SK-N-SH treated with all-trans-retinoic acid at 6 μM for 48 hours (cell line): Measurements from ENCODE around the gene FGB.

Experiments
- ATAC-seq: fragments of 200-7000 bp; cut with Tn5 transposase; 3 replicates; pipeline ENCODE4 v1.9.1; 2020; ENCODE audit warnings: mild to moderate bottlenecking, moderate library complexity
- BACH2 ChIP-seq: fragments of 250-450 bp; sonication (Bioruptor Pico); IDR thresholded peaks from 2 replicates; pipeline ENCODE4 v1.9.0; 2021; ENCODE audit warnings: mild to moderate bottlenecking, borderline replicate concordance
- CSDC2 ChIP-seq: fragments of 250-450 bp; sonication (Bioruptor Pico); IDR thresholded peaks from 2 replicates; pipeline ENCODE4 v1.5.0; 2020; ENCODE audit warnings: mild to moderate bottlenecking, moderate library complexity
- ESRRG ChIP-seq: fragments of 250-450 bp; sonication (Bioruptor Pico); IDR thresholded peaks from 2 replicates; pipeline ENCODE4 v1.6.1; 2021; ENCODE audit warnings: mild to moderate bottlenecking
- GLIS3 ChIP-seq: fragments of 250-450 bp; sonication (Bioruptor Pico); IDR thresholded peaks from 2 replicates; pipeline ENCODE4 v1.5.0; 2020; ENCODE audit warnings: mild to moderate bottlenecking, moderate library complexity
- ISL1 ChIP-seq: fragments of 250-450 bp; sonication (Bioruptor Pico); IDR thresholded peaks from 2 replicates; pipeline ENCODE4 v2.1.2; 2022; ENCODE audit warnings: mild to moderate bottlenecking, moderate library complexity
- PPARA ChIP-seq: fragments of 250-450 bp; sonication (Bioruptor Pico); IDR thresholded peaks from 2 replicates; pipeline ENCODE4 v1.5.0; 2020; ENCODE audit warnings: mild to moderate bottlenecking, borderline replicate concordance
- SNAI2 ChIP-seq: fragments of 250-450 bp; sonication (Bioruptor Pico); IDR thresholded peaks from 2 replicates; pipeline ENCODE4 v1.5.0; 2020; ENCODE audit warnings: mild to moderate bottlenecking, moderate library complexity
- TCF4 ChIP-seq: fragments of 250-450 bp; sonication (Bioruptor Pico); IDR thresholded peaks from 2 replicates; pipeline ENCODE4 v1.8.0; 2021; ENCODE audit warnings: mild to moderate bottlenecking, moderate library complexity, borderline replicate concordance
- TOX ChIP-seq: fragments of 250-450 bp; sonication (Bioruptor Pico); IDR thresholded peaks from 2 replicates; pipeline ENCODE4 v1.8.0; 2021; ENCODE audit warnings: mild to moderate bottlenecking, moderate library complexity, borderline replicate concordance
- ZC3H10 ChIP-seq: fragments of 250-450 bp; sonication (Bioruptor Pico); IDR thresholded peaks from 2 replicates; pipeline ENCODE4 v1.5.1; 2021; ENCODE audit warnings: mild to moderate bottlenecking, moderate library complexity
- ZFP3 ChIP-seq: fragments of 250-450 bp; sonication (Bioruptor Pico); IDR thresholded peaks from 2 replicates; pipeline ENCODE4 v1.5.0; 2020; ENCODE audit warnings: mild to moderate bottlenecking, moderate library complexity
- ZFP30 ChIP-seq: fragments of 450-650 bp; formaldehyde crosslinking; IDR thresholded peaks from 2 replicates; pipeline ENCODE4 v1.5.0; 2022; ENCODE audit warnings: mild to moderate bottlenecking, moderate library complexity
- ZNF565 ChIP-seq: fragments of 450-650 bp; formaldehyde crosslinking; conservative IDR thresholded peaks from 2 replicates; pipeline ENCODE4 v1.5.0; 2020; ENCODE audit warnings: low read depth, mild to moderate bottlenecking, moderate library complexity
- ZNF70 ChIP-seq: fragments of 450-650 bp; formaldehyde crosslinking; IDR thresholded peaks from 2 replicates; pipeline ENCODE4 v1.5.0; 2020; ENCODE audit warnings: mild to moderate bottlenecking, moderate library complexity
- ZNF8 ChIP-seq: fragments of 450-650 bp; formaldehyde crosslinking; IDR thresholded peaks from 2 replicates; pipeline ENCODE4 v1.5.0; 2020; ENCODE audit warnings: mild to moderate bottlenecking, moderate library complexity
- TF ChIP-seq, protein P1 (sequence below): fragments of 250-450 bp; sonication (Bioruptor Pico); IDR thresholded peaks from 2 replicates; pipeline ENCODE4 v1.8.0; 2020; ENCODE audit warnings: mild to moderate bottlenecking, moderate library complexity, borderline replicate concordance
- TF ChIP-seq, protein P2 (sequence below): fragments of 250-450 bp; sonication (Bioruptor Pico); IDR thresholded peaks from 2 replicates; pipeline ENCODE4 v1.5.0; 2020; ENCODE audit warnings: mild to moderate bottlenecking, moderate library complexity
- TF ChIP-seq, protein P3 (sequence below): fragments of 250-450 bp; sonication (Bioruptor Pico); IDR thresholded peaks from 2 replicates; pipeline ENCODE4 v1.5.1; 2020; ENCODE audit warnings: low read depth, mild to moderate bottlenecking, moderate library complexity
- TF ChIP-seq, protein P4 (sequence below): fragments of 250-450 bp; sonication (Bioruptor Pico); IDR thresholded peaks from 2 replicates; pipeline ENCODE4 v1.5.1; 2021; ENCODE audit warnings: mild to moderate bottlenecking, moderate library complexity

The FGB gene

DNA sequence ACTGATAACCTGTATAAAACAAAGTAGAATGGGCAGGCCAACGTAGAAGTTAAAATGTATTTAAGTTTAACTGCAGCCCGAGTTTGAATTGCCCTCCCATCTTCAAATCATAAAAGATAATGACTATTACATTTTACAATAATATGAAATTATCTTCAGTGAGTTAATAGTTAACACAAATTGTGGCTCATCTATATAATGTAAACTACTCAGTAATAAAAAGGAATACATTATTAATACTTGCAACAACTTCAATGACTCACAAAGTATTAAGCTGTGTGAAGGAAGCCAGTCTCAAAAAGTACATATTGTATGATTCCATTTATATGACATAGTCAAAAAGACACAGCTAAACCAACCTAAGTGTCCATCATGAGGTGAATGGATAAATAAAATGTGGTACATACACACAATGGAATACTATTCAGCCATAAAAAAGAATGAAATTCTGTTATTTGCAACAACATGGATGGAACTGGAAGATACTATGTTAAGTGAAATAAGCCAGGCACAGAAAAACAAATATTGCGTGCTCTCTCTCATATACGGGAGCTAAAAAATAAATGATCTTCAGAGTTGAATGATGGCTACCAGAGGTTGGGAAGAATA, 20.4 kb upstream of the FGB start:
- no peak for TF ChIP-seq TCF4 (CRISPR knock-in tag)
- peak; percentile 69; the same call in 1 of the 2 replicates for TF ChIP-seq ZNF8 (CRISPR knock-in tag)
- ATAC-seq, result no peak

GRCh38 chr4:154545689-154546088, 17.1 kb upstream of the FGB start:
- ATAC-seq, result no peak

GRCh38 chr4:154549894-154550790, 12.7 kb upstream of the FGB start, which contains the start of gene PLRG1:
PLRG1 (minus strand) TSS chr4:154550400; CDS start chr4:154550308, 92 bp downstream.
- TF ChIP-seq ZC3H10 (CRISPR knock-in tag), result no peak
- TF ChIP-seq TCF4 (CRISPR knock-in tag), result no peak
- TF ChIP-seq CSDC2 (CRISPR knock-in tag), result no peak
- no peak for TF ChIP-seq TOX (CRISPR knock-in tag)
- no peak for TF ChIP-seq GLIS3 (CRISPR knock-in tag)
- no peak for TF ChIP-seq ZFP30
- TF ChIP-seq, protein P1, sequence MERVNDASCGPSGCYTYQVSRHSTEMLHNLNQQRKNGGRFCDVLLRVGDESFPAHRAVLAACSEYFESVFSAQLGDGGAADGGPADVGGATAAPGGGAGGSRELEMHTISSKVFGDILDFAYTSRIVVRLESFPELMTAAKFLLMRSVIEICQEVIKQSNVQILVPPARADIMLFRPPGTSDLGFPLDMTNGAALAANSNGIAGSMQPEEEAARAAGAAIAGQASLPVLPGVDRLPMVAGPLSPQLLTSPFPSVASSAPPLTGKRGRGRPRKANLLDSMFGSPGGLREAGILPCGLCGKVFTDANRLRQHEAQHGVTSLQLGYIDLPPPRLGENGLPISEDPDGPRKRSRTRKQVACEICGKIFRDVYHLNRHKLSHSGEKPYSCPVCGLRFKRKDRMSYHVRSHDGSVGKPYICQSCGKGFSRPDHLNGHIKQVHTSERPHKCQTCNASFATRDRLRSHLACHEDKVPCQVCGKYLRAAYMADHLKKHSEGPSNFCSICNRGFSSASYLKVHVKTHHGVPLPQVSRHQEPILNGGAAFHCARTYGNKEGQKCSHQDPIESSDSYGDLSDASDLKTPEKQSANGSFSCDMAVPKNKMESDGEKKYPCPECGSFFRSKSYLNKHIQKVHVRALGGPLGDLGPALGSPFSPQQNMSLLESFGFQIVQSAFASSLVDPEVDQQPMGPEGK (CRISPR knock-in tag), result no peak
- TF ChIP-seq ZNF70 (CRISPR knock-in tag), result no peak
- TF ChIP-seq, protein P2, sequence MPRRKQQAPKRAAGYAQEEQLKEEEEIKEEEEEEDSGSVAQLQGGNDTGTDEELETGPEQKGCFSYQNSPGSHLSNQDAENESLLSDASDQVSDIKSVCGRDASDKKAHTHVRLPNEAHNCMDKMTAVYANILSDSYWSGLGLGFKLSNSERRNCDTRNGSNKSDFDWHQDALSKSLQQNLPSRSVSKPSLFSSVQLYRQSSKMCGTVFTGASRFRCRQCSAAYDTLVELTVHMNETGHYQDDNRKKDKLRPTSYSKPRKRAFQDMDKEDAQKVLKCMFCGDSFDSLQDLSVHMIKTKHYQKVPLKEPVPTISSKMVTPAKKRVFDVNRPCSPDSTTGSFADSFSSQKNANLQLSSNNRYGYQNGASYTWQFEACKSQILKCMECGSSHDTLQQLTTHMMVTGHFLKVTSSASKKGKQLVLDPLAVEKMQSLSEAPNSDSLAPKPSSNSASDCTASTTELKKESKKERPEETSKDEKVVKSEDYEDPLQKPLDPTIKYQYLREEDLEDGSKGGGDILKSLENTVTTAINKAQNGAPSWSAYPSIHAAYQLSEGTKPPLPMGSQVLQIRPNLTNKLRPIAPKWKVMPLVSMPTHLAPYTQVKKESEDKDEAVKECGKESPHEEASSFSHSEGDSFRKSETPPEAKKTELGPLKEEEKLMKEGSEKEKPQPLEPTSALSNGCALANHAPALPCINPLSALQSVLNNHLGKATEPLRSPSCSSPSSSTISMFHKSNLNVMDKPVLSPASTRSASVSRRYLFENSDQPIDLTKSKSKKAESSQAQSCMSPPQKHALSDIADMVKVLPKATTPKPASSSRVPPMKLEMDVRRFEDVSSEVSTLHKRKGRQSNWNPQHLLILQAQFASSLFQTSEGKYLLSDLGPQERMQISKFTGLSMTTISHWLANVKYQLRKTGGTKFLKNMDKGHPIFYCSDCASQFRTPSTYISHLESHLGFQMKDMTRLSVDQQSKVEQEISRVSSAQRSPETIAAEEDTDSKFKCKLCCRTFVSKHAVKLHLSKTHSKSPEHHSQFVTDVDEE (CRISPR knock-in tag), result no peak
- TF ChIP-seq, protein P3, sequence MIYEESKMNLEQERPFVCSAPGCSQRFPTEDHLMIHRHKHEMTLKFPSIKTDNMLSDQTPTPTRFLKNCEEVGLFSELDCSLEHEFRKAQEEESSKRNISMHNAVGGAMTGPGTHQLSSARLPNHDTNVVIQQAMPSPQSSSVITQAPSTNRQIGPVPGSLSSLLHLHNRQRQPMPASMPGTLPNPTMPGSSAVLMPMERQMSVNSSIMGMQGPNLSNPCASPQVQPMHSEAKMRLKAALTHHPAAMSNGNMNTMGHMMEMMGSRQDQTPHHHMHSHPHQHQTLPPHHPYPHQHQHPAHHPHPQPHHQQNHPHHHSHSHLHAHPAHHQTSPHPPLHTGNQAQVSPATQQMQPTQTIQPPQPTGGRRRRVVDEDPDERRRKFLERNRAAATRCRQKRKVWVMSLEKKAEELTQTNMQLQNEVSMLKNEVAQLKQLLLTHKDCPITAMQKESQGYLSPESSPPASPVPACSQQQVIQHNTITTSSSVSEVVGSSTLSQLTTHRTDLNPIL (CRISPR knock-in tag), result no peak
- TF ChIP-seq ZNF565 (CRISPR knock-in tag), result no peak
- no peak for TF ChIP-seq ZNF8 (CRISPR knock-in tag)
- no peak for TF ChIP-seq ISL1 (CRISPR knock-in tag)
- ATAC-seq, result peak; percentile 99

More at GRCh38 chr4:154545689-154546088, 17.1 kb upstream of the FGB start:
- TF ChIP-seq SNAI2, result no peak
- no peak for TF ChIP-seq ZNF70 (CRISPR knock-in tag)
- no peak for TF ChIP-seq ZFP3 (CRISPR knock-in tag)
- no peak for TF ChIP-seq CSDC2 (CRISPR knock-in tag)
- TF ChIP-seq ESRRG (CRISPR knock-in tag), result no peak
- TF ChIP-seq PPARA (CRISPR knock-in tag), result no peak
- TF ChIP-seq GLIS3 (CRISPR knock-in tag), result no peak
- TF ChIP-seq, protein P4, sequence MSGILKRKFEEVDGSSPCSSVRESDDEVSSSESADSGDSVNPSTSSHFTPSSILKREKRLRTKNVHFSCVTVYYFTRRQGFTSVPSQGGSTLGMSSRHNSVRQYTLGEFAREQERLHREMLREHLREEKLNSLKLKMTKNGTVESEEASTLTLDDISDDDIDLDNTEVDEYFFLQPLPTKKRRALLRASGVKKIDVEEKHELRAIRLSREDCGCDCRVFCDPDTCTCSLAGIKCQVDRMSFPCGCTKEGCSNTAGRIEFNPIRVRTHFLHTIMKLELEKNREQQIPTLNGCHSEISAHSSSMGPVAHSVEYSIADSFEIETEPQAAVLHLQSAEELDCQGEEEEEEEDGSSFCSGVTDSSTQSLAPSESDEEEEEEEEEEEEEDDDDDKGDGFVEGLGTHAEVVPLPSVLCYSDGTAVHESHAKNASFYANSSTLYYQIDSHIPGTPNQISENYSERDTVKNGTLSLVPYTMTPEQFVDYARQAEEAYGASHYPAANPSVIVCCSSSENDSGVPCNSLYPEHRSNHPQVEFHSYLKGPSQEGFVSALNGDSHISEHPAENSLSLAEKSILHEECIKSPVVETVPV (CRISPR knock-in tag), result no peak
- TF ChIP-seq, protein P3 (CRISPR knock-in tag), result no peak
- TF ChIP-seq, protein P1 (CRISPR knock-in tag), result no peak
- TF ChIP-seq ZNF565 (CRISPR knock-in tag), result no peak
- TF ChIP-seq, protein P2 (CRISPR knock-in tag), result no peak
- no peak for TF ChIP-seq BACH2 (CRISPR knock-in tag)
